Measurements from ENCODE around the gene LRCH1. TPM values are rescaled to one million over a fixed set of nuclear protein-coding genes. Genes with fewer than 3 reads are reported as not detected.

The LRCH1 gene
- total and polyA plus RNA-seq, 2 of the 13 experiments (the other 11 are each of a cell fraction or from before 2014, with no cell fraction given) = 4.1 to 12.6 TPM

DNA sequence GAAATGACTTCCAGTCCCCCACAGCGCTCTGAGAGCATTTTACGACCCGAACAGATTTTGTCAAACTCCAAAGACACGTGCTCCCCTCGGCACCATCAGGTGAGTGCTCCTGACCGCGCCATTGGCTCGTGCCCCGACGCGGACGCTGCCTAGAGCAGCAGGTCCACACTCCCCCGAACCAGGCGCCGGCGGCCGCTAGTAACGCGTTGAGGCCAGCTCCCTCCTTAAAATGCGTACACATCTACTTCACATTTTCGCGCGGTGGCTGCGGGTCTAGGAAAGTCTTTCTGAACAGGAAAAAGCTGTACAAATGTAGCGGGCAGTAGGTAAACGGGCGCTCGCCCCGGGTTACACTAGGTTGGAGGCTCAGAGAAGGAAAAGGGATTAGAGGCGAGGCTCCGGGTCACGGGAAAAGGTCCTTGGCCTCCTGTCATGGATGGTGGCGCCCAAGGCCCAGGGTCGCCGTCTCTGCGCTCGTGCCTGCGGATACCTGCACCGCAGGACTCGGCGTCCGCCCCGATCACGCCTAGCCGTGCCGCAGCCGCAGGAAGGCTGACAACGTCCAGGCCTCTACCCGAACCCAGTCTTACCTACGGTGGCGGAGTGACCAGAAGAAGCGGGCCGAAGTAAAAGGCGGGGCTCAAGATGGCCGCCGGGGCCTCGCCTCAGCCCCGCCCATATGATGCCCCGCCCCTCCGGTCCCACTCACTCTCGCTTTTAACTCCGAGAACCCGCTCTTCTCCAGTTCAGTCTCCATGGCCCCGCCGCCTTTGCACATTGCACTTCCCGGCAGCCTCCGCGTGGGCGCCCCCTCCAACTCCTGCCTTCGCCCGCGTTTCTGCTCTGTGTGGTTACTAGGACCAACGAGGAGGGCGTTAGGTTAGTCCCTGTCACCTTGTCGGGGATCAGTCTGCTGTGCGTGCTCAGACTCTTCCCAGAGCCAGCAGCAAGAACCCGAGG, 243.8 kb downstream of the LRCH1 start, which contains the start of gene ESD (continued):
- no peak; the same call in 1 of the 2 replicates for TF ChIP-seq KDM4B (CRISPR knock-in tag; IDR thresholded peaks at IDR 0.05)
- TF ChIP-seq PCBP1 (IDR thresholded peaks at IDR 0.05; ENCODE audit: borderline replicate concordance, low read depth, low read length) = 0 out of 2 replicates have a peak, but pooled peaks have one; percentile 69
- TF ChIP-seq ZNF10 (CRISPR knock-in tag; IDR thresholded peaks at IDR 0.05; ENCODE audit: borderline replicate concordance, low read depth) = no peak
- no peak for TF ChIP-seq THYN1 (CRISPR knock-in tag; IDR thresholded peaks at IDR 0.05; ENCODE audit: borderline replicate concordance, low read depth)
- peak; percentile 51; the same call in 1 of the 2 replicates for TF ChIP-seq ZNF160 (CRISPR knock-in tag; IDR thresholded peaks at IDR 0.05)
- TF ChIP-seq ZBTB44 (CRISPR knock-in tag; IDR thresholded peaks at IDR 0.05) = no peak; the same call in 1 of the 2 replicates
- TF ChIP-seq NCOR1 (IDR thresholded peaks at IDR 0.05; ENCODE audit: borderline replicate concordance, low read length) = no peak
- TF ChIP-seq ARNT (IDR thresholded peaks at IDR 0.05) = no peak
- peak; percentile 91 for TF ChIP-seq ASH2L (IDR thresholded peaks at IDR 0.05; ENCODE audit: insufficient read length, low read depth, low read length)
- TF ChIP-seq ZNF777 (CRISPR knock-in tag; IDR thresholded peaks at IDR 0.05) = peak; percentile 70; the same call in 1 of the 2 replicates
- TF ChIP-seq MTA3 (CRISPR knock-in tag; IDR thresholded peaks at IDR 0.05) = no peak
- no peak for TF ChIP-seq TP53 (CRISPR knock-in tag; conservative IDR thresholded peaks at IDR 0.05)
- TF ChIP-seq HHEX (CRISPR knock-in tag; IDR thresholded peaks at IDR 0.05) = no peak
- no peak for TF ChIP-seq XRCC5 (optimal IDR thresholded peaks at IDR 0.05; ENCODE audit: low read length)
- no peak for TF ChIP-seq PAWR (CRISPR knock-in tag; IDR thresholded peaks at IDR 0.05; ENCODE audit: borderline replicate concordance)
- peak; percentile 83; the same call in 1 of the 2 replicates for TF ChIP-seq ZNF563 (CRISPR knock-in tag; IDR thresholded peaks at IDR 0.05)
- TF ChIP-seq MLLT10 (CRISPR knock-in tag; IDR thresholded peaks at IDR 0.05) = no peak
- no peak for TF ChIP-seq ADNP (CRISPR knock-in tag; IDR thresholded peaks at IDR 0.05)
- TF ChIP-seq, protein P1, sequence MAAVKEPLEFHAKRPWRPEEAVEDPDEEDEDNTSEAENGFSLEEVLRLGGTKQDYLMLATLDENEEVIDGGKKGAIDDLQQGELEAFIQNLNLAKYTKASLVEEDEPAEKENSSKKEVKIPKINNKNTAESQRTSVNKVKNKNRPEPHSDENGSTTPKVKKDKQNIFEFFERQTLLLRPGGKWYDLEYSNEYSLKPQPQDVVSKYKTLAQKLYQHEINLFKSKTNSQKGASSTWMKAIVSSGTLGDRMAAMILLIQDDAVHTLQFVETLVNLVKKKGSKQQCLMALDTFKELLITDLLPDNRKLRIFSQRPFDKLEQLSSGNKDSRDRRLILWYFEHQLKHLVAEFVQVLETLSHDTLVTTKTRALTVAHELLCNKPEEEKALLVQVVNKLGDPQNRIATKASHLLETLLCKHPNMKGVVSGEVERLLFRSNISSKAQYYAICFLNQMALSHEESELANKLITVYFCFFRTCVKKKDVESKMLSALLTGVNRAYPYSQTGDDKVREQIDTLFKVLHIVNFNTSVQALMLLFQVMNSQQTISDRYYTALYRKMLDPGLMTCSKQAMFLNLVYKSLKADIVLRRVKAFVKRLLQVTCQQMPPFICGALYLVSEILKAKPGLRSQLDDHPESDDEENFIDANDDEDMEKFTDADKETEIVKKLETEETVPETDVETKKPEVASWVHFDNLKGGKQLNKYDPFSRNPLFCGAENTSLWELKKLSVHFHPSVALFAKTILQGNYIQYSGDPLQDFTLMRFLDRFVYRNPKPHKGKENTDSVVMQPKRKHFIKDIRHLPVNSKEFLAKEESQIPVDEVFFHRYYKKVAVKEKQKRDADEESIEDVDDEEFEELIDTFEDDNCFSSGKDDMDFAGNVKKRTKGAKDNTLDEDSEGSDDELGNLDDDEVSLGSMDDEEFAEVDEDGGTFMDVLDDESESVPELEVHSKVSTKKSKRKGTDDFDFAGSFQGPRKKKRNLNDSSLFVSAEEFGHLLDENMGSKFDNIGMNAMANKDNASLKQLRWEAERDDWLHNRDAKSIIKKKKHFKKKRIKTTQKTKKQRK (IDR thresholded peaks at IDR 0.05; ENCODE audit: low read length) = no peak
- TF ChIP-seq, protein P2, sequence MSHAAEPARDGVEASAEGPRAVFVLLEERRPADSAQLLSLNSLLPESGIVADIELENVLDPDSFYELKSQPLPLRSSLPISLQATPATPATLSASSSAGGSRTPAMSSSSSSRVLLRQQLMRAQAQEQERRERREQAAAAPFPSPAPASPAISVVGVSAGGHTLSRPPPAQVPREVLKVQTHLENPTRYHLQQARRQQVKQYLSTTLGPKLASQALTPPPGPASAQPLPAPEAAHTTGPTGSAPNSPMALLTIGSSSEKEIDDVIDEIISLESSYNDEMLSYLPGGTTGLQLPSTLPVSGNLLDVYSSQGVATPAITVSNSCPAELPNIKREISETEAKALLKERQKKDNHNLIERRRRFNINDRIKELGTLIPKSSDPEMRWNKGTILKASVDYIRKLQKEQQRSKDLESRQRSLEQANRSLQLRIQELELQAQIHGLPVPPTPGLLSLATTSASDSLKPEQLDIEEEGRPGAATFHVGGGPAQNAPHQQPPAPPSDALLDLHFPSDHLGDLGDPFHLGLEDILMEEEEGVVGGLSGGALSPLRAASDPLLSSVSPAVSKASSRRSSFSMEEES (CRISPR knock-in tag; IDR thresholded peaks at IDR 0.05) = peak; percentile 70; the same call in 1 of the 2 replicates
- TF ChIP-seq, protein P3, sequence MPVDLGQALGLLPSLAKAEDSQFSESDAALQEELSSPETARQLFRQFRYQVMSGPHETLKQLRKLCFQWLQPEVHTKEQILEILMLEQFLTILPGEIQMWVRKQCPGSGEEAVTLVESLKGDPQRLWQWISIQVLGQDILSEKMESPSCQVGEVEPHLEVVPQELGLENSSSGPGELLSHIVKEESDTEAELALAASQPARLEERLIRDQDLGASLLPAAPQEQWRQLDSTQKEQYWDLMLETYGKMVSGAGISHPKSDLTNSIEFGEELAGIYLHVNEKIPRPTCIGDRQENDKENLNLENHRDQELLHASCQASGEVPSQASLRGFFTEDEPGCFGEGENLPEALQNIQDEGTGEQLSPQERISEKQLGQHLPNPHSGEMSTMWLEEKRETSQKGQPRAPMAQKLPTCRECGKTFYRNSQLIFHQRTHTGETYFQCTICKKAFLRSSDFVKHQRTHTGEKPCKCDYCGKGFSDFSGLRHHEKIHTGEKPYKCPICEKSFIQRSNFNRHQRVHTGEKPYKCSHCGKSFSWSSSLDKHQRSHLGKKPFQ (CRISPR knock-in tag; IDR thresholded peaks at IDR 0.05; ENCODE audit: insufficient replicate concordance) = no peak
- no peak; the same call in 1 of the 2 replicates for TF ChIP-seq DNMT3B (CRISPR knock-in tag; conservative IDR thresholded peaks at IDR 0.05)

All from HepG2 (cell line).